ENCODE data around the gene SOWAHA. TPM values are rescaled to one million over a fixed set of nuclear protein-coding genes. Genes with fewer than 3 reads are reported as not detected.

Gene SOWAHA
- total RNA-seq, 1 donor, result not detected

DNA sequence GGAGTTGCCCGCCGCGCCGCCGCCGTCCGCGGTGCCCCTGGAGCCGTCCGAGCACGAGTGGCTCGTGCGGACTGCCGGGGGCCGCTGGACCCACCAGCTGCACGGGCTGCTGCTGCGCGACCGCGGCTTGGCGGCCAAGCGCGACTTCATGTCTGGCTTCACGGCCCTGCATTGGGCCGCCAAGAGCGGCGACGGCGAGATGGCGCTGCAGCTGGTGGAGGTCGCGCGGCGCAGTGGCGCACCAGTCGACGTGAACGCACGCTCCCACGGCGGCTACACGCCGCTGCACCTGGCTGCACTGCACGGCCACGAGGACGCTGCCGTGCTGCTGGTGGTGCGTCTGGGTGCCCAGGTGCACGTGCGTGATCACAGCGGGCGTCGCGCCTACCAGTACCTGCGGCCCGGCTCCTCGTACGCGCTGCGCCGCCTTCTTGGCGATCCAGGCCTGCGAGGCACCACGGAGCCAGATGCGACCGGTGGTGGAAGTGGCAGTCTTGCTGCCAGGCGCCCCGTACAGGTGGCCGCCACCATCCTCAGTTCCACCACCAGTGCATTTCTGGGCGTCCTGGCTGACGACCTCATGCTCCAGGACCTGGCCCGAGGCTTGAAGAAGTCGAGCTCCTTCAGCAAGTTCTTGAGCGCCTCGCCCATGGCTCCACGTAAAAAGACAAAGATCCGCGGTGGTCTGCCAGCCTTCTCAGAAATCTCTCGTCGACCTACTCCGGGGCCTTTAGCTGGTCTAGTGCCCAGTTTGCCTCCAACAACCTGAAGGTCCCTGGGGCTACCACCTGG is 1.6 kb downstream of the SOWAHA start:
- no peak overlapping the region for H3K4me3 ChIP-seq (ENCODE audit: low read depth, low read length)
- TF ChIP-seq, protein P1, sequence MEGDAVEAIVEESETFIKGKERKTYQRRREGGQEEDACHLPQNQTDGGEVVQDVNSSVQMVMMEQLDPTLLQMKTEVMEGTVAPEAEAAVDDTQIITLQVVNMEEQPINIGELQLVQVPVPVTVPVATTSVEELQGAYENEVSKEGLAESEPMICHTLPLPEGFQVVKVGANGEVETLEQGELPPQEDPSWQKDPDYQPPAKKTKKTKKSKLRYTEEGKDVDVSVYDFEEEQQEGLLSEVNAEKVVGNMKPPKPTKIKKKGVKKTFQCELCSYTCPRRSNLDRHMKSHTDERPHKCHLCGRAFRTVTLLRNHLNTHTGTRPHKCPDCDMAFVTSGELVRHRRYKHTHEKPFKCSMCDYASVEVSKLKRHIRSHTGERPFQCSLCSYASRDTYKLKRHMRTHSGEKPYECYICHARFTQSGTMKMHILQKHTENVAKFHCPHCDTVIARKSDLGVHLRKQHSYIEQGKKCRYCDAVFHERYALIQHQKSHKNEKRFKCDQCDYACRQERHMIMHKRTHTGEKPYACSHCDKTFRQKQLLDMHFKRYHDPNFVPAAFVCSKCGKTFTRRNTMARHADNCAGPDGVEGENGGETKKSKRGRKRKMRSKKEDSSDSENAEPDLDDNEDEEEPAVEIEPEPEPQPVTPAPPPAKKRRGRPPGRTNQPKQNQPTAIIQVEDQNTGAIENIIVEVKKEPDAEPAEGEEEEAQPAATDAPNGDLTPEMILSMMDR (IDR thresholded peaks at IDR 0.05; ENCODE audit: insufficient read depth, low read length), result no peak
- DNase-seq (ENCODE audit: low read depth), result no peak

DNA sequence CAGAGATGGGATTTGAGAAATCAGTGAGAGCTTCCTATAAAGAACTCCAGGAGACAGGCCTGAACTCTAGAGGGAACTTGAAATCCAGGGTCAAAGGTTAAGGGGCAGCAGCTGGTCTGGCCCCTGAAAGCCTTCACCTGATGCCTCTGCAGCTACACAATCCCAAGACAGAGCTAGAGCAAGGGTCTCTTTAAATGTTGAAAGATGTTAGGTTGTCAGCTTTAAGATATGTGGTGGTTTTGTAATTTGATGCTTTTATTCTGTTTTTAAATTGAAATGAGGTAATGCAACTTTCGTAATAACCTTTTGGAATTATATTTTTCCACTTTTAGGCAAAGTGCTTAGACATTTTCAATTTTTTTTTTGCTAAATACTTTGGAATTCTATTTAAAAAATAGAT is 2.4 kb downstream of the SOWAHA start:
- TF ChIP-seq, protein P1 (IDR thresholded peaks at IDR 0.05; ENCODE audit: insufficient read depth, low read length), result no peak
- H3K4me3 ChIP-seq (ENCODE audit: low read depth, low read length), result no peak overlapping the region
- peak; percentile 36 for DNase-seq (ENCODE audit: low read depth)

DNA sequence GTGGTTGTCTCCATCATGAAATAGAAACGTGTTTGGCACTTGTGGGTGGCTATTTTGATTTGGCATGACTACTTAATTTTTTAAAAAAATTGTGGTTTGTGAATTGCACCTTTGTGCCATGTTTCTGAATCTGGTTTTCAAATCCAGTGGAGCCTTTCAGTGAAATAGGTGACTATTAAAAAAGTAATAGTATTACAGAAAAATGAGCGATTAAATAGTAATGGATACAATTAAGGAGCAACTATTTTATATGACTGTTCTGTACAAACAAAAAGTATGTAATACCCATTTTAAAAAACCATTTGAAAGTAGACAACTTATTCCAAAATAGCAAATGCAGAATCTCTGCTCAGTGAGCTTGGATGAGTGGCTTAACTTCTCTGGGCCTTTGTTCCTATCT is 3.0 kb downstream of the SOWAHA start:
- TF ChIP-seq, protein P1 (IDR thresholded peaks at IDR 0.05; ENCODE audit: insufficient read depth, low read length), result no peak
- no peak overlapping the region for H3K4me3 ChIP-seq (ENCODE audit: low read depth, low read length)
- no peak for DNase-seq (ENCODE audit: low read depth)

DNA sequence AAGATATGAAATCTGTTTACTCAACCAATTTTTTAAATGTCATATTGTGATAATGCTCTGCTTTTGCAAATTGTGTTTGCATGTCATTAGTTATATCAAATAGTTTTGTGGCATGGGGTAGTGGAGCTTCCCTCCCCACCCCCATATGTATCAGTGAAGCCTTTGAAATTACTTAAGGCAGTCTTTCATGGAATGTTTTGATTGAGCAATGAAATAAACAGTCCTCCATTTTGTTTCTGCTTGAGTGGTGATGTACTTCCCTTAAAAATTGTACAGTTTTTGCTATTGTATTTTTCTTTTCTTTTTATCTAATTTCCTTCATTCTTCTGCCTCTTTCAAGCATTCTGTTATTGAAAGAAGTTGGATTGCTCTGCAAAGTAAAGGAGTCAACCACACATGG is 3.5 kb downstream of the SOWAHA start:
- TF ChIP-seq, protein P1 (IDR thresholded peaks at IDR 0.05; ENCODE audit: insufficient read depth, low read length), result no peak
- no peak for DNase-seq (ENCODE audit: low read depth)

DNA sequence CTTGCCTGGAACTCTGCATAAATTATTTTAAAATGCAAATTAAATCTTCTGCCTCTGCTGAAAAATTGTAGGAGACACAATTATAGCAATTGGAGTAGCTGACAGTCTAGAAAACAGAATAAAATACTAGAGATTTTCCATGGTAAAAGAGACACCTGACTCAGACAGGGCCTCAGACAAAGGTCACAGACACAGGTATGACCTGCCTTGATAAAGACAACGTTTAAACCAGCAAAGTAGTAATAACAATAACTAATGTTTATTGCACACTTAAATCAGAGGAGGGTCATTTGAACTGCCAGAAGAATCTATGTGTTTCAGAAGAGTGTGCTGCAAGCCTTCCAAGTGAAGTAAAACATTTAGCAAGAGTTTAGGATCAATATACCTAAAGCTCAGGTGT is 3.9 kb downstream of the SOWAHA start:
- H3K4me3 ChIP-seq (ENCODE audit: low read depth, low read length), result no peak overlapping the region
- no peak for DNase-seq (ENCODE audit: low read depth)
- TF ChIP-seq, protein P1 (IDR thresholded peaks at IDR 0.05; ENCODE audit: insufficient read depth, low read length), result no peak

More for the DNA sequence above, 3.5 kb downstream of the SOWAHA start:
- H3K4me3 ChIP-seq (ENCODE audit: low read depth, low read length), result no peak overlapping the region

DNA sequence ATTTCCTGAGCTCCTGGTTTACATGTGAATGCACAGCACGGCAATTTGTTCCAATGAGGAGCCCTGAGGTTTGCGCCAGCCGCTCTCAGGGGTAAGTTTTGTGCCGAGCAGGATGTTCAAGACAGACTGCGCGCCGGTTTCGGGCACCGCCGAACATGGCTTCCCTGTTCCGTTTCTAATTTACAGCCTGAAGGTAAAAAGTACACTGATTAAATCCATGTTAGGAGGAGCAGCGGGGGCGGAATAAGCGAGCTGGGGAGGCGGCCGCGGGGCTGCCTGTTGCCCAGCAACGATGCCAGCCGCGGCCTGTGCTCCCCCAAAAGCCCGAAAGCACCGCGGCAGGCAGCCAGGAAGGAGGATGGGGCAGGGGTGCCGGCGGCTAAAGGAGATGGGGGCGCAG is 6.4 kb downstream of the SOWAHA start:
- no peak for DNase-seq (ENCODE audit: low read depth)
- no peak overlapping the region for H3K4me3 ChIP-seq (ENCODE audit: low read depth, low read length)
- TF ChIP-seq, protein P1 (IDR thresholded peaks at IDR 0.05; ENCODE audit: insufficient read depth, low read length), result no peak

All from fibroblast of the aortic adventitia (primary cell).